Fibroblast of gingiva (primary cell): ENCODE data around the gene ZMYND10.
A peak's percentile ranks its signal among the peaks of the same experiment; 100 is the strongest.

Experiments used
- DNase-seq: peaks from one replicate; pipeline ENCODE4 v3.0.0-alpha.2; 2011; ENCODE audit warnings: low read depth

ZMYND10 gene

DNA sequence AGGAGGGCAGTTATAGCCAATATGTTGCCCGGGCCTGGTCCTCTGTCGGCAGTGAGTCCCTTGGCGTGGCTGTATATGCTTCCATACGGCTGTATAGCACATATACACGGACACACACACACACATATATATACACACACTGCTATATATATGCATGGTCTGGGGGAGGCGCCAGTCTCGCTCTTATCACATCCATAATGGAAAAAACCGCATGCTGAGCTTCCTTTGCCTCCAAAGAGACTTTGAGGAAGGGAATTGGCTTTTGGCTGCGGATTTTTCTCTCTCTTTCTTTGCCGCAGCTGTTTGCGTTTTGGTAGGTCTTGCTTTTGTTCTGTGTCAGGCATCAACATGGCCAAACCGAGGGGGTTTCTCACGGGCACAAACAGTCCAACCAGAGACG is 25.1 kb upstream of the ZMYND10 start:
- DNase-seq = no peak

DNA sequence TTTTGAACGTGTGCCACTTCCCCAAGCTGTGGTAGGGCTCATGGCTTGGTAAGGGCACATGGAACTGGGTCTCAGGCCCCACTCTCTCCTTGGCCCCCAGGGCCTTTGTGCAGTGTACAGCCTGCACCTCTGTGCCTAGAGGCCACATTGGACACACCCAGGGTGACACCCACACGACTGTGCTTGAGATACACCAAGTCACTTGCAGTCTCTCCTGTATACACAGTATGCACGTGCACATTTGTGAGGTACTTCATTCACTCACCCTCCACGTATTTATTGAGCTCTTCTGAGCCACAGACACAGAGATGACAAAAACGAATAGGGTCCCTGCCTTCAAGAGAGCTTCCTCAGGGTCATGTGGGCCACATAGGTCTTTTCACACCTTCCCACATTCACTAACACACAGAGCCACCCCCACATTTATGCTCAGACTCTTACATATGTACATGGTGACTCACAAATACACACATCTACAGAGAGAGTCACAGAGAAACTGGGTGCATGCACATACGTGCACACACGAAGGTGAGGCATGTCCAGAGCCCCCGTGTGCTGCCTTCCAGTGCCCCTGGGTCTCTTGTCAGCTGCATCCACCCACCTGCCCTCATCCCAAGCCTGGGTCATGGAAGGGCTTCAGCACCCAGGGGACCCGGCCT is 23.6 kb upstream of the ZMYND10 start:
- DNase-seq = no peak

DNA sequence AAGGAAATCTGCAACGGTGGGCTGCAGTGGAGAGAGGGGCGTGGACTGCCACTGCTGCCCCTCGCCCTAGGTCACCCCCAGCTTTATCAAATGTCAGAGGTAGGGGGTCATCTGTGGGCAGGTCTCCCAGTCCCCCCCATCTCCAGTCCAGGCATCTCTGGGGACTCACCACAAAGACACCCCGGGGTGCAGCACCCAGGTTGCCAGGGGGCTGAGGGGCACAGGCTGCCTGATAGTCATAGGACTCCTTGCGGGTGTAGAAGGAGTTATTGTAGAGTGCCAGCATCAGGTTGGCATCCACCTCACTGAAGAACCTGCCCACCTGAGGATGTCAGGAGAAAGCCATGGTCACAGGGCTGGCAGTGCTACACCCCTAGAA is 20.3 kb upstream of the ZMYND10 start:
- no peak for DNase-seq

DNA sequence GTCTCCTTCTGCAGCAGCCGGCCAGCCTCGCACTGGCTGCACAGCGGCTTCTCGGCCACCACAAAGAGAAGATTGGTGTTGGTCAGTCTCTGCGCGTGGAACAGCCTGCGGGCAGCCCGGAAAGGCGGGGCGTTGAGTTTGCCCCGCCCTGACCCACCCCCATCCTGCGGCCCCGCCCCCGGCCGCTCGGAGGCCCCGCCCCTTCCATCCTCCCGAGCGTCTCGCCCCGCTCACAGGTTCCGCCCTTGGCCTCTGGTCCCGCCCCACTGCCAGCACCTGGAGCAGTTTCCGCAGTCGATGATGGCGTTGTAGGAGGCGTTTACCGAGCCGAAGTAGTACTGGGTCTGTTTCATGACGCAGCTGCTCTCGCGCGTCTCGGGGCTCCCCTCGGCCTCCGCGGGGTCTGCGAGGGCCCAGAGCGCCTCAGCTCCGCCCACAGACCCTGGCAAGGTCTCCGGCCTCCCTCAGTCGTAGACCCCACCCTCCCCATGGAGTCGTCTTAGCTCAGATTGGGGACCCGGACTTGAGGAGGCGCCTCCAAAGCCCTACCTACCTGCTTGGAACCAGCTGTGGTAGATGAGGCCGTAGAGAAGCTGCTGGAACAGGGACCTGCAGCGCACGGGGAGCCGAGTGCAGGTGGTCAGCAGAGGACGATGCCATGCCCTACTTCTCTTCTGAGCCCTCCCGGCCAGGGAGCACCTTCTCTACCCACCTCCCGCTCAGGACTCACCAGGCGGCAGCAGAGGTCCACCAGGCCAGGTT is 19.7 kb upstream of the ZMYND10 start:
- peak; percentile 38 for DNase-seq

DNA sequence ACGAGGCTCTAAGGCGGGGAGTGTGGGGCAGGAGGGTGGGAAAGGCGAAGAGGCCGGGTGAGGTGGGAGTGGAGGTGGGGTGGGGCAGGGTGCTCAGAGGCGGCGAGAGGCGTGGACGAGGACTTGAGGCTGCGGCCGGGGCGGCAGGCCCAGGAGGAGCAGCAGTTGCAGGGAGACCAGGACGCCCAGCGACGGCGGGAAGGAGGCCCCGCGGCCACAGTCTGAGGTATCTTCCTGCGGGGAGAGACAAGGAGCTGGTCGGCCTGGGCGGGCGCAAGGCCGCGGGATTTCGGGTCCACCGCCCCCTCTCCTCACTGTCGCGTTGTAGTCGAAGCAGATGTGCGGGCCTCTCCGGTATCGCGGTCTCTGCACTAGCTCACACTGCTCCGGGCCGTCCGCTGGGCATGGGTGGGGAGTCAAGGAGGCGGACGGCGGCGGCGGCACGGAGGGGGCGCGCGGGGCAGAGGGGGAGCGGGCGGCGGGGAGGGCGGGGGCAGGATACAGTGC is 19.1 kb upstream of the ZMYND10 start:
- no peak for DNase-seq

DNA sequence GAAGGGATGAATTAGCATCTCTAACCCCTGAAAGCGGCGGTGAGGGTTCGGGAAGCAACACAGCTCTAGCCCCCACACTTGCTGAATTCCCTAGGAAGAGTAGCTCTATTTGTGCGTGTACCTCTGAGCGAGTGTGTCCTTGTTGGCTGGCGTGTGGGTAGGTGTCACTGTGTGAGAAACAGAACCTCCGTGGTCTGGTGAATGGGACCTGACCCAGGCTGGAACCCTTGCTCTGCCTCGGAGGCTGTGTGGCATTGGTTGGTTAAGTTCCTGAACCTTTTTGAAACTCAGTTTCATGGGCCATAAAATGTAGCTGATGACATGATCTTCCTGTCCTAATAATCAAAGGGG is 14.2 kb upstream of the ZMYND10 start:
- no peak for DNase-seq

DNA sequence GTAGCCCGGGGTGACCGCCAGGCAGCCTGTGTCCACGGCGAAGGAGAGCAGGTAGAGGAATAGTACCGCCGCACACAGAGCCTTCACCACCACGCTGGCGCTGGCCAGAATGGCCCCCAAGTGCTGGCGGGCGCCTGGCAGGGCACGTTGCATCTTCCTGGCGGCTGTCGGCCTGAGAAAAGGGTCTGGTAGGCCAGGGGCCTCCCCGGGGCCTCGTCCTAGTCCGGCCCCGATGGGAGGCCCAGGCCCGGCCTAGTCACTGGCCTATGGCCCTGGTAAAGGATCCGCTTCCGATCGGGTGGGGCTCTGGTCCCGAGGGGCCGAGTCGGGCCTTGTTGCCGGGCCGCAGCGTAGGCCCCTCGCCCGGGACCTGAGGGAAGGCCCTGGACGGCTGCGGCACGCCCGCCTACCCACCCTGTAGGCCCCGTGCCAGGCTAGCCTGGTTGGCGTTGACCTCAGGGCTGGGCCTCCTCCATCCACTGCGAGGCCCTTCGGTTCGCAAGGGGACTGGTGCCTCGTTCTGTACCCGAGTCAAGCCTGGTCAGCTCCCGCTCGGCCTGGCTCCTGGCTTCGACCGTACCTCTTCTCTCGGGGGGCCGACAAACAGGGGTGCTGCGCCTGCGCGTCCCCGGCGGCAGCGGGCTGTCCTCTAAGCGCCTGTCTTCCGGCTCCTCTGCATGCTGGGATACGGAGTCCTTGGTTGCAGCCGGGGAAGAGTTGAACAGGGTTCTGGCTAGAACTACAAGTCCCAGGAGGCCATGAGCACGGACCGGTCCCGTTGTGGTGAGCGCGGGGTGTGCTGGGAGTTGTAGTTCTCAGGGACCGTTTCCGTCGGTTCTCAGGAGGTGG is 13.6 kb upstream of the ZMYND10 start, which contains the start of gene TMEM115:
TMEM115 (minus strand) TSS at position 611 of the 849 bp plus-strand sequence; CDS start at position 153, 458 bp downstream.
- DNase-seq = peak; percentile 99

DNA sequence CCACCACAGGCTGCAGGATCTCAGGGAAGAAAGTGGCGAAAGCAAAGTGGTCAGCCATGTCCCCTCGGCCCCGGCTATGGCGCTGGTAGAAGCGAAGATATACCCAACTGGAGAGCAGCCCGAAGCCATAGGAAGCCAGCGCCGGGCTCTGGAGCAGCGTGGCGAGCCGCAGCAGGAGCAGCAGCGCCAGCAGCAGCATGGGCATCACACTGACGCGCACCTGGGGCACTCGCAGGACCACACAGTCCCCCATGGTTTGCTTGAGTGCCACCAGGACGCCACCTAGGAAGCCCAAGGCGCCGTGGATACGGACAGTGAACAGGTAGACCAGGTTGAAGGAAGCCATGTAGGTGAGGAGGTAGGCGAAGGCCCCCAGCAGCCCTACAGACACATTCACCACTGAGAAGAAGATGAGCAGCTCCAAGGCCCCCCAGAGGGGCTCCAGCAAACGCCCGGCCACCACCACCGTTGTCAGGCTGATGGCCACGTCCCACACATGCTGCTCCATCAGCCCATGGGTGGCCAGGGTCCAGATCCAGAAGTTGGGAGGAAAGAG is 12.9 kb upstream of the ZMYND10 start:
- DNase-seq = no peak

DNA sequence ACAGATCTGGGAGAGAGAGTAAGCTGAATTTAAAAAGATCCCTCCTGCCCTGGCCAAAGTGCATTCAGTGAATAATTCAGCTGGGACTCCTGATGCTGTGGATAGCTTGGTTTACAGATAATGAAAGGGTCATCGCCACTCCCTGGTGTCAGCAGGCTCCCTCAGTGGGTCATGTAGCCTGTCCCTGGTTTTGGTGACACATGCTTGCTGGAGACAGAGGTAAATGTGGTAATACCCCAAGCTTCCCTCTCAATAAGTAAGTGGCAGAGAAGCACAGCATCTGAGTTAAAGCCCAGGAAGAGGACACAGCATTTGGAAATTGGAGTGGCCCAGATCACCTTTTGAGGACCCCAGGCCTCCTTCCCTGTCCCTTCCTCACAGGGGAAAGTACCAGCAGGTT is 11.9 kb upstream of the ZMYND10 start:
- DNase-seq = no peak

DNA sequence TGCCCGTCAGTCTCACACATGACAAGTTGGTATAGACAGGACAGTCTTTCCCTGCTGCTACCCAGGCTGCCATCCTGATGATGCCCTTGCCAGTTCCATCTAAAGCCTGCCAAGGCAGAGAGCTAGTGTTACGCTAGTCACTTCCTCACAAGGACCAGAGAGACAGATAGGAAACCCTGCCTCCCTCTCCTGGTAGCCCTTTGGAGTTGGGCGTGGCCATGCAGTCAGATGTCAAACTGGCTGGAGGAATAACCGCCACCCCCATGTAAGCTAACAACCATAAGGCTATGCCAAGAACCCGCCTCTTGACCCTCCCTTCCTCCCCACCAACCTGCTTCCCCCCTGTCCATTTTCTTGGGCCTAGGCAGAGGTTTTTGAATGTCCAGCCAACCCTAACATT is 11.0 kb upstream of the ZMYND10 start:
- DNase-seq = peak; percentile 41

DNA sequence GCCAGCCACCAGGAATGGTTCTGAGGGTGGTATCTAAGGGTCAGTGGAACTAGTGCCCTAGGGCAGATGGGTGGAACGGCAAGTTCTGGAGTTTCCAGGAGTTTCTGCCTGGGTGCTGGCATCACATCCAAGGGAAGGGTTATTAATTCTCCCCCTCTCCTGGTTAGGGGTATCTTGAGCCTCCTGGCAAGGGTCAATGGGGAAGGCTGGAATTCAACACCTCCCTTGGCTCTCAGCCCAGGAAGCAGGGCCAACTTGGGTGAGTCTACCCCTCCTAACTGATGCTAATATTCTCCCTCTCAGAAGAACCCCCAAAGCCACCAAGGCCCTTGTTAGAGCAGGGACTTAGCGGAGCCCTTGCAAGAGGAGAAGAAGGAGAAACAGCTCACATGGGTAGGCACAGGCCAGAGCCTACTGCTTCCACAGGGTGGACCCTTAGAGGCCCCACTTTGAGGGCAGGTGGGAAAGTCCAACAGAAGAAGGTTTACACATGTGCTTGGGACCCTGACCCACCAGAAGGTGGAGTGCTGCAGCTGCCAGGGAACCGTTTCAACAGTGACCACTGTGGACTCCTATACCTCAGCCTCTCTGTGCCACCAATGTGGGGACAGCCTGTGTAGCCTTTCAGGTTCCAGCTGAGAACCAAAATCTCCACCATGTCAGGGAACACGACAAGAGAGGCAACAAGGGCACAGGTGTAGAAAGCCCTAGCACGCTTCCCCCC is 10.5 kb upstream of the ZMYND10 start:
- DNase-seq = no peak

DNA sequence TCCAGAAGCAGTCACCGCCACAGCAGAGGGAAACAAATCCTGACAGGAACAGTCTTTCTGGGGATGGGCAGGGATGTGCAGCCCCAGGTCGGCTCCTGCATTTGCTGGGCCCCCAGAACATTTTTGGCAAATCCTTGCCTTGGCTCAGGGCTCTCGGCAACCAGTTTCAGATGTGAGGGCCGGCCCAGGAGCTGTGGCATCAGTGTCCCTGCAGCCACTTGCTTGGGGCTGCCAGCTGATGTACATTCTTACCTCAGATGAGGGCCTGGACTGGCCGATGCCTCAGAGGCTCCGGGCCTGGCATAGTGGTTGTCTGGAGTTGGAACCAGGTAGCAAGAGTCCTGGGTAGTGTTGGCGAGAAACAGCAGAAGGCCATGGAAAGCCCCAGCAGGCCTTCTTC is 9.3 kb upstream of the ZMYND10 start:
- DNase-seq = no peak

DNA sequence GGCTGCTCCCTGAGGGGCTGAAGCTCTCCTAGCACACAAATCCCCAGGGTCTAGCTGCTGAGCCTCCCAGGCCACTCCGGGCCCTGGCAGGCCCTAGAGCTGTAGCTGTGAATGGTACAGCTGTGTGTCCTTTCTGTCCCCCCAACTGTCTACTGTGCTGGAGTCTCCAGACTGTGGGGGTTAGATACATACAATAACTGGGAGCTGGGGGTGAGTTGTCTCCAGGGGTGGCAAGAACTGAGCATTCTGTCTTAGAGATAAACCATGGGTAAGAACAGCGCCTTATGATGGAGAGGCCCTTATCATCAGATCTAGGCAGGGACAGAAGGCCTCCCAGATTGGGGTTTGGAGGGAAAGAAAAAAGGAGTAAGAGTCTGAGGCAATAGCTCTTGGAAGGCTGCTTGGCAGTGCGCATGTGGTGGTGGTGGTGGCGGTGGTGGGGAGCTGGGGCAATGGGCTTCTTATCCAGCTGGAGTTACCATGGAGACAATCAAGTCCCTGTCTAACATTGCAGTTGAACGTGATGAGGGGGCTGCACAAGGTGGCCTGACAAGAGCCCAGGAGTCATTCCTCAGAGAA is 8.7 kb upstream of the ZMYND10 start:
- DNase-seq = no peak

DNA sequence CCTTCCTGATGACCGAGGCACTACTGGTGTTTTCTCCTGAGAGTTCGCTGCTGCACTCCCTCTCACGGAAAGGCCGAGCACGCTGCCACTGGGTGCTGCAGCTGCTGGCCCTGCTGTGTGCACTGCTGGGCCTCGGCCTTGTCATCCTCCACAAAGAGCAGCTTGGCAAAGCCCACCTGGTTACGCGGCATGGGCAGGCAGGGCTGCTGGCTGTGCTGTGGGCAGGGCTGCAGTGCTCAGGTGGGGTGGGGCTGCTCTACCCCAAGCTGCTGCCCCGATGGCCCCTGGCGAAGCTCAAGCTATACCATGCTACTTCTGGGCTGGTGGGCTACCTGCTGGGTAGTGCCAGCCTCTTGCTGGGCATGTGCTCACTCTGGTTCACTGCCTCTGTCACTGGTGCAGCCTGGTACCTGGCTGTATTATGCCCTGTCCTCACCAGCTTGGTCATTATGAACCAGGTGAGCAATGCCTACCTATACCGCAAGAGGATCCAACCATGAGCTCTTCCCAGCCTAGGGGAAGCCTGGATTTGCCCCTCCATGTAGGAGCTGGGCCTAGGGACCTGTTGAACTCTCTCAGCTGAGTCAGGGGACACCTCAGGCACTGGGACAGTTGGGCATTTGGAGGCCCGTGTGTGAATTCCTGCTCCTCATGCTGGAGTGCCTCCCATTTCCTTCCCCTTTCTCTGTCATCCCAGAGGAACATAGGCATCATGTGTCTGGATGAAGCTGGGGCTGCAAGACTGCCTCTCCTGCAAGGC is 7.9 kb upstream of the ZMYND10 start:
- DNase-seq = no peak

DNA sequence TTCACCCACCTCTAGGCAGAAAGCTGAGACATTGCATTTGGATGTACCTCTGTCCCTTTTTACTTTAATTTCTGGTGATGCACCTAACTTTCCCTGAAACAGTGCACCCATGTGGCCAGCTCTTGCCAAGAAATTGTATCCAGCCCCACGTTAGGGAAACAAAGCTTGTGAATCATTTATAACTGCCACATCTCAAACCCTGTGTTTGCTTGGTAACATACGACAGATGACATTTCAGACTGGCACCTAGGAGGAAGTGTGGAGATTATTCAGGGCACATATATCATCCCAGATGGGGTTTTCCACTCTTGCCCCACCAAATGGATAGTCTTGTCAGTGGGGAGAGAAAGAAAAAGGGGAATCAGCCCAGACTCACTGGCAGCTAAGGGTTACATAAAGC is 7.2 kb upstream of the ZMYND10 start:
- DNase-seq = no peak

DNA sequence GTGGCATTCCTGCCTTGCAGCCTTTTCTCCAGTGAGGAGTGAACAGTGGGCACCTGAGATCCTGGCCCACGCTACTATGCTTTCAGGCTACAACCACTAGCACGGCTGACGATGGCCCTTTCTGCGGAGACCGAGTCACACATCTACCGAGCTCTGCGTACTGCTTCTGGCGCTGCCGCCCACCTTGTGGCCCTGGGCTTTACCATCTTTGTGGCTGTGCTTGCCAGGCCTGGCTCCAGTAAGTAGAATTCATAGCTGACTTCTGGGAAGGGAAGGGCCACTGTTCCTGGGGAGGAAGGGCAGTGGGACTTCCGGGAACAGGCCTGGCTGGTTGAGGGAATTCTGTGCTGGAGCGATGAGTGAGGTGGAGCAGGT is 5.8 kb upstream of the ZMYND10 start:
- DNase-seq = no peak

DNA sequence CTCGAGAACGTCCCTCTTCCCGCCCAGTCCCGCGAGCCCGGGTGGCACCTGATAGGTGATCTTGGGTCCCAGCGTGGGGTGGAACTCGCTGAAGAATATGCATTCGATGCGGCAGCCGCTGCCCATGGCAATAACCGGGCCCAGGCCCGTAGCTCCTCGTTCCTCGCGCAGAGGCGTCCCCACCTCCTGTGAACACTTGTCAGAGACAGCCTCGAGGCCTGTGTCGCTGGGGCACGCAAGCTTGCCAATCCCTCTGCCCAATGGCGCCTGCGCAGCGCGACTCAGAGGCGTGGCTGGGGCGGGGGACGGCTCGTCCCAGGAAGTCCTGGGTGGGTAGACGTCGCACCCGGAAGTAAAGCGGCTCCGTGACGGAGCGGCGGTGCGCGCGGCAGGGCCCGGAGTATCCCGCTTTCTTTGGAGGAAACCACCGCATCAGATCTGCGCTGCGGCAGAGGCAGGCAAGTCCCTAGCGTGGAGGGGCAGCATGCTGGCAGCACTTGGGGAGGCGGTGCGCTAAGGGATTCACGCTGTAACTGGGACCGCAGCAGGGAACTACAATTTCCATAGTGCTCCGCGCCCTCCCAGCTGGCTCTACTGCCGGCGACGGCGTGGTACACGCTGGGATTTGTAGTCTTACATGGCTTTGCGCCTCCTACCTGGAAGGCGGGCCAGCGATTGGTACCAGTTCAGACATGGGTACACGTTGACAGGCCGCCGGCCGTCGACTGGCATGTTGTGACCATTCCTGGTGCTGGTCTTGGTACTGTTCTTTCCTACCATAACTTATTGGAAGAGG is 5.2 kb upstream of the ZMYND10 start, which contains the start of the genes CYB561D2 and NPRL2:
CYB561D2 (plus strand) TSS at position 336 of the 796 bp plus-strand sequence. CDS start 572 bp downstream, outside the sequence.
NPRL2 (minus strand) TSS at position 249 of the 796 bp plus-strand sequence; CDS start at position 126, 123 bp downstream.
- DNase-seq = peak; percentile 92

DNA sequence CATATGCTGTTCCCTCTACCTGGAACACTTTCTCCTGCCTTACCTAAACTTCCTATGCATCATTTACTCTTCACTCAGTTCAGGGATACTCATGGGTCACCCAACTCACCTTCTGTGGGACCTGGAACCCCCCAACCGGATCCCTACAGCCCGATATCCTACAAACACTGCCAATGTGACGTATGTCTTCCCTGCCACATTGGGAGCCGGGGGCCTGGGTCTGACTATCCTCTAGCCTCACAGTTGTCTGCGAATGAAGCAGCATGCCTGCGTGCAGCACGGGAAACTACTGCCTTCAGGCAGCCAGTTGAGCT is 4.6 kb upstream of the ZMYND10 start:
- DNase-seq = no peak

DNA sequence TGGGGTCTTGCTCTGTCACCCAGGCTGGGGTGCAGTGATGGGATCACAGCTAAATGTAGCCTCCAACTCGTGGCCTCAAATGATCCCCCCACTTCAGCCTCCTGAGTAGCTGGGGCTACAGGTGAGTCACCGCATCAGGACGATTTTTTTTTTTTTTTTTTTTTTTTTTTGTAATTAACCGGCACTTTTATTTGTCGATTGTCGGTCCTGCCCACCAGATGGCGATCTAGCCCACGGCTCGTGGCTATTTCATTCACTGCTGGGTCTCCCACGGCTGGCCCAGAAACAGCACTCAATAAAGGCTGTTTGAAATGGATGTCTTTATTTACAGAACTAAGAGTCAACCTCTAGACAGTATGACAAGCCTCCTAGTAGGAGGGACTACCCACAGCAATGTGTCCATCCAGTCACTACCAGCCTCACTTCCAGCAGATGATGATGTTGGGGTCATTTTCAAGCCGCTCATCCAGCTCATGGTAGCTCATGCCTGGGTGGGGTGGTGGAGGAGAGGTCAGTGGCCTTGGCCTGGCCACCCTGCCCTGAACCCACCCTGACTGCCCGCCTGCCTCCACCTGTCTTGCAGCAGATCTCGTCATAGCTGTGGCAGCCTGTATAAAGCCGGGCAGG is 1.8 kb upstream of the ZMYND10 start:
- peak; percentile 52 for DNase-seq
